Bronchial epithelial cell (primary cell): Measurements from ENCODE around the gene SCAMP4. TPM values are rescaled to one million over a fixed set of nuclear protein-coding genes. Genes with fewer than 3 reads are reported as not detected.
"Not testable (repeated sequence)": the region's sequence is repeated elsewhere in the genome, so short reads cannot be mapped to it uniquely, and the experiment has no call there.

Experiments used
- DNase-seq: peaks from one replicate; pipeline ENCODE4 v3.0.0-alpha.2; 2010; ENCODE audit warnings: low read depth
- FAIRE-seq: peaks from 2 replicates; lab custom pipeline; 2011; peaks lifted over from hg19 to GRCh38; lab: Jason Lieb, UNC
- H3K27me3 ChIP-seq: 2 replicates; pipeline ENCODE4 v1.5.1; 2011; ENCODE audit warnings: low read length; ENCODE audit not compliant: control insufficient read depth, insufficient read depth
- H3K36me3 ChIP-seq: 2 replicates; pipeline ENCODE4 v1.5.1; 2011; ENCODE audit warnings: low read length; ENCODE audit not compliant: control insufficient read depth, insufficient read depth
- H3K4me3 ChIP-seq: 2 replicates; pipeline ENCODE4 v1.5.1; 2011; ENCODE audit warnings: mild to moderate bottlenecking, low read depth, low read length, control low read depth
- CTCF ChIP-seq: IDR thresholded peaks from 2 replicates; pipeline ENCODE4 v1.5.1; 2011; ENCODE audit warnings: mild to moderate bottlenecking, moderate library complexity, low read length, control low read depth, inconsistent platforms; ENCODE audit not compliant: insufficient read depth, severe bottlenecking
- total RNA-seq: library from RNA; depleted of rRNA; stranded (reverse); fragments of >200 nt; gene quantifications from 2 replicates; pipeline ENCODE4 v1.2.1, GENCODE V29; 2014

Gene SCAMP4
- total RNA-seq, 1 donor from 2014 or later = 14.2 TPM

GRCh38 chr19:1875646-1876495 lies 29.3 kb upstream of the SCAMP4 start:
- H3K36me3 ChIP-seq = peaks cover 6% of the 10 kb centered on the region
- FAIRE-seq = no peak
- TF ChIP-seq CTCF = no peak
- DNase-seq = peak; percentile 67
- H3K4me3 ChIP-seq = peak overlapping the region; percentile 83
- no peaks in the 10 kb centered on the region for H3K27me3 ChIP-seq

DNA sequence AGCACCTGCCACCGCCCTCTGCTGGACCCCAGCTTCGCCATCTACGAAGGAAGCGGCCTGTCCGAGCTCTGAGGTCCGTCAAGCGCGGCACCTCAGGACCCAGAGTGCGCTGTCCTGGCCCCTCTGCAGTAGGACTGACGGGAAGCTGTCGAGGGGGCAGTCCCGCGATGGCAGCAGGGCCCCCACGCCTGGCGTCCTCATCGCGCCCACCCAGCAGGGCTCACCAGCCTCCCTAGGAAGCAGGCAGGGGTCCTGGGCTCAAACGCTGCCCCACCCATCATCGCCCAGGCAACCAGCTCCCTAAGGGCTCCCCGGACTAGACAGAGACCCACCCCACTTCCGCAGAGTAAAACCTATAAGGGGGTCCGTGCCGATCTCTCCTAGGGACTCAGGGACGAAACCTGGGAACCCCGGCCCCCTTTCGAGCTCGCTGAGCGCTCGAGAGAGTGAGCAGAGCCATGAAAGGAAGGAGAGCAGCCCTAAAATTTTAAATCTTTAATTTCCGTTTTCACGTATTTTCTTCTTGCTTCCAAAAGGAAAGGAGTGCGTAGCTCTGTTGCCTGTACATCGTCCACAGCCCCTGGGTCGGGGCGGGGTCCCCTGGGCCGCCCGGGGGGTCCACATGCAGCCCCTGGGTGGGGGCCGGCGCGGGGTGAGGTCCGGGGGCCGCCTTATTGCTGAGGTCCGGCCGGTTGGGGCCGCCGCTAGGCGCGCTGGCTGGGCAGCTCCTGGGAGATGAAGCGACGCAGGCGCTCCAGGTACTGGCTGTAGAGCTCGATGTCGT lies 28.5 kb upstream of the SCAMP4 start:
- not testable (repeated sequence) for DNase-seq, H3K36me3 ChIP-seq, H3K27me3 ChIP-seq, FAIRE-seq
- peak overlapping the region; percentile 83 for H3K4me3 ChIP-seq

DNA sequence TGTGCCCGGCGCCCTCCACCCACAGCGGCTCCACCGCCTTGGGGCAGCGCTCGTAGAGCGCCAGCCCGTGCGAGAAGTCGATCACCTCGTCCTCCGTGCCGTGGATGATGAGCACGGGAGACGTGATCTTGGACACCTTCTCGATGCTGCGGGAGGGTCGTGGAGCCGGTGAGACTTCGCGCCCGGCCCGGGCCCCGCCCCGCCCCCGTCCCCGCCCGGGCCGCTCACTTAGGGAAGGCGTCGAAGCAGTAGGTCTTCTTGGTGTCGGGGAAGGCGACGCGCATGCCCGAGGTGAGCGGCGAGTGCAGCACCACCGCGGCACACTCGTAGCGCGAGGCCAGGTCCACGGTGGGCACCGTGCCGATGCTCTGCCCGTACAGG lies 27.9 kb upstream of the SCAMP4 start:
- FAIRE-seq, H3K27me3 ChIP-seq, H3K4me3 ChIP-seq, H3K36me3 ChIP-seq, DNase-seq: not testable (repeated sequence)

DNA sequence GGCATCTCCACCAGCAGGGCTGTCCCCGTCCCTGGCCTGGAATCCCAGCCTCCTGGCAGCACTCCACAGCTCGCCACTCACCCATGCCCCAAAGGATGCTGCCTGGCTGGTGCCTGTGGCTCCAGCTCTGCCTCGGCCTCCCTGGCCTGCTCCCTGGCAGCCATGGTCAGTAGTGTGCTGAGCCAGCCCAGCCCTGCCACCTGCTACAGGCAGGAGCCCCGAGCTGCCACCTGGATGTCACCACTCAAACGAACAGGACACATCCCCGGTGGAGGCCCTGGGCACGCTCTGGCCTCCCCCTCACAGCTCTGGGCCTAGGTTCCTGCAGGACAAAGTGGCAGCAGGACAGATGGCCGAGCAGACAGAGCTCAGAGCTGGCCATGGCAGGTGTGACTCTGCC lies 26.6 kb upstream of the SCAMP4 start:
- not testable (repeated sequence) for H3K36me3 ChIP-seq, H3K27me3 ChIP-seq, H3K4me3 ChIP-seq, FAIRE-seq, DNase-seq

DNA sequence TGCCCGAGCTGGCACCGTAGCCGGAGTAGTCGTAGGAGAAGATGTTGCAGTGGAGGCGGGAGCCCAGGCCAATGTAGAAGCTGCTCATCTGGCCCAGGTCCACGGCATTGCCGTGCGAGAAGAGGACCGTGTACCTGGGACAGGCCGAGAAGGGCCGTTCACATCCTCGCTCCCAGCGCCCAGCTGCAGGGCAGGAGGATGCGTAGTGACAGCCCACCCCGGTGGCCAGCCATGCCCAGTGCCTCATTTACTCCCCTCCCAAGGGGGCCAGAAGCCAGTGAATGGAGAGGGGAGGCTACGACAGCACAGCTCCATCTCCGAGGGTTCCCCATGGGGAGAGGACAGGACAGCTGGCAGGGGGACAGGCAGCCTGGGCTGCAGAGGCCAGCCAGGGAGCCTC lies 25.2 kb upstream of the SCAMP4 start:
- H3K4me3 ChIP-seq, H3K36me3 ChIP-seq, FAIRE-seq, H3K27me3 ChIP-seq, DNase-seq: not testable (repeated sequence)

DNA sequence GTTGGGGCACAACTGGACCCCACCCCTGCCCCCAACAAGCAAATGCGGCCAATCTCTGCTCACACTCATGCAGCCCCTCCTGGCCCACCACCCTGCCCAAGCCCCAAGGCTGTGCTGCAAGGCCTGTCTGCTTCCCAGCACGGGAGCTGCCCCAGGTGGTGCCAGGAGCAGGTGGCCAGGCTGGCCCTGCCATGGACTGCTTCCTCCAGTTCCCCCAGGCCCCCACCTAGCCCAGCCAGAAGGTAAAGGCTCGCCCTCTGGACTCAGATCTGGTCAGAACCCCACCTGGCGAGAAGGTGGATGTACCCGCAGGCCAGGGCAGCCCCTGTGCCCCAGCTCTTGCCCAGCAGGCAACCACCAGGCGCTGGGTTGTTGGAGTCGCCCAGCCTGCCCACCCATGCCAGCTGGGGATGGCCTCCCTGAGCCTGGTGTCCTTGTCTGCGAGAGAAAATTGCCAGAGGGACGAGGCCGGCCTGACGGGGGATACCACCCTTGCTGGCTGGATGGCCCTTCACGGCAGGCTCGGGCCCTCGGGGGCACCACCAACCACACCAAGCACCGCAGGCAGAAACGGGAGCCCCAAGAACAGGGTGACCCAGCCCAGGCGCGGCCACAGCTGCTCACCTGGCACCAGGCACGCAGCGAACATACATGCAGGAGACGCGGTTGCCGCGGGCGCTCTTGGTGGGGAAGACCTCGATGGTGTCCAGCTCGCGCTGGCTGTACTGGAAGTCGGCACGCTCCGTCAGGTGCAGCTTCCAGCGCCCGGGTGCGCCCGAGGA lies 24.4 kb upstream of the SCAMP4 start:
- Histone ChIP-seq H3K4me3 (no peak overlapping the region), H3K27me3 (no peaks in the 10 kb centered on the region)
- TF ChIP-seq CTCF = no peak

DNA sequence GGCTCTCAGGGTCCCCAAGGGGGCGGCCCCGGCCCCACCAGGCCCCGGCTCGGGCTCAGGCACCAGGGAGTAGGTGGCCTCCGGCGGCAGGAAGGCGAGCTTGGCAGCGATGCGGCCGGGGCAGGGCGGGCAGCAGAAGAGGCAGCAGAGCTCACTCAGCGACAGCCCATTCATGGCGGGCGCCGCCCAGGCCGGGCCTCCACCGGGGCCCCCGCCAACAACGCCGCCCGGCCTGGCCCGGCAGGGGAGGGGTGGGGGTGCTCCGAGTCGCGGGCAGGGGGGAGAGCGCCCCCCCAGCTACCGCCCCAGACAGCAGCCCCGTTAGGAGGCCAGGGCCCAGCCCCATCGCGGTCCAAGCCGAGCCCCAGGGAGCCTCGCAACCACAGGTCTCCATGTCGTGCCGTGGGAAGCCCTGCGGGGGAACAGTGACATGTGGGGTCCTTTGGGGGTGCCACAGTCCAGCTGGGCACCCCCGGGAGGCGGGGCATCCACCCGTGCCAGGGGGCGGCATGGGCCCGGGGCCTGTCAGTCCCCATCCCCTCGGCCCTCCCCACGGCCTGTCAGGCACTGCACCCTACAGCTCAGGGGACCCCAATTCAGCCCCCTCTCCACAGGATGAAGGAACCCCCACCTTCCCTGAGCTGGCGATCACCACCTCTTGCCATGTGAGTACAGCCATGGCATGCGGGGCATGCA lies 23.7 kb upstream of the SCAMP4 start:
- not testable (repeated sequence) for H3K4me3 ChIP-seq, DNase-seq, H3K27me3 ChIP-seq

More for the DNA sequence above, 24.4 kb upstream of the SCAMP4 start:
- H3K36me3 ChIP-seq = peaks cover 9% of the 10 kb centered on the region
- DNase-seq (no peak), FAIRE-seq (no peak)

More for the DNA sequence above, 23.7 kb upstream of the SCAMP4 start:
- not testable (repeated sequence) for FAIRE-seq, H3K36me3 ChIP-seq
